Osteoblast (primary cell): ENCODE results near the gene CTNNBIP1. TPM values are rescaled to one million over a fixed set of nuclear protein-coding genes. Genes with fewer than 3 reads are reported as not detected.

Experiments used
- DNase-seq: peaks from one replicate; pipeline ENCODE4 v3.0.0; 2011; ENCODE audit warnings: low spot score, mixed read lengths; ENCODE audit not compliant: insufficient read length; ENCODE audit errors: missing footprints
- H2AFZ ChIP-seq: 2 replicates; pipeline ENCODE4 v1.6.0; 2011; ENCODE audit warnings: mild to moderate bottlenecking, low read length
- H3K27ac ChIP-seq: 2 replicates; pipeline ENCODE4 v1.5.1; 2011; ENCODE audit warnings: mild to moderate bottlenecking, low read depth, low read length, moderate library complexity
- H3K27me3 ChIP-seq: 2 replicates; pipeline ENCODE4 v1.6.0; 2012; ENCODE audit warnings: mild to moderate bottlenecking, control low read depth, inconsistent platforms, low read length, moderate library complexity; ENCODE audit not compliant: insufficient read depth
- H3K36me3 ChIP-seq: 2 replicates; pipeline ENCODE4 v1.5.1; 2011; ENCODE audit warnings: mild to moderate bottlenecking, low read length, control low read depth, moderate library complexity; ENCODE audit not compliant: insufficient read depth
- H3K4me1 ChIP-seq: 2 replicates; pipeline ENCODE4 v1.5.1; 2011; ENCODE audit warnings: mild to moderate bottlenecking, low read length, control low read depth, moderate library complexity; ENCODE audit not compliant: insufficient read depth
- H3K4me2 ChIP-seq: 2 replicates; pipeline ENCODE4 v1.6.0; 2011; ENCODE audit warnings: mild to moderate bottlenecking, low read length; ENCODE audit not compliant: insufficient read depth
- H3K4me3 ChIP-seq: fragments of 200-600 bp; sonication (generic); 3 replicates; pipeline ENCODE4 v1.5.1; 2012; ENCODE audit warnings: mild to moderate bottlenecking, low read length, inconsistent platforms; ENCODE audit not compliant: insufficient read depth
- H3K79me2 ChIP-seq: 2 replicates; pipeline ENCODE4 v1.6.0; 2012; ENCODE audit warnings: mild to moderate bottlenecking, low read length, control low read depth, inconsistent platforms; ENCODE audit not compliant: insufficient read depth
- H3K9me3 ChIP-seq: 2 replicates; pipeline ENCODE4 v1.5.1; 2011; ENCODE audit warnings: low read depth, low read length, control low read depth
- H4K20me1 ChIP-seq: 2 replicates; pipeline ENCODE4 v1.6.0; 2012; ENCODE audit warnings: mild to moderate bottlenecking, low read length, control low read depth; ENCODE audit not compliant: insufficient read depth
- CTCF ChIP-seq: IDR thresholded peaks from 2 replicates; pipeline ENCODE4 v1.5.1; 2011; ENCODE audit warnings: mild to moderate bottlenecking, low read depth, low read length, moderate library complexity; ENCODE audit errors: extremely low read depth
- total RNA-seq: library from RNA; depleted of rRNA; stranded (reverse); fragments of >200 nt; gene quantifications from 2 replicates; pipeline ENCODE4 v1.2.3, GENCODE V29; 2012

The CTNNBIP1 gene
- total RNA-seq, 1 donor = 18.5 TPM

GRCh38 chr1:9847269-9847668 lies 62.8 kb downstream of the CTNNBIP1 start:
- Histone ChIP-seq H3K27ac (no peak overlapping the region), H3K4me1 (peaks cover 5% of the 10 kb centered on the region), H3K27me3 (no peaks in the 10 kb centered on the region), H3K4me3 (no peak overlapping the region), H2AFZ (no peak overlapping the region), H4K20me1 (no peaks in the 10 kb centered on the region), H3K79me2 (no peaks in the 10 kb centered on the region), H3K4me2 (no peak overlapping the region), H3K36me3 (no peaks in the 10 kb centered on the region), H3K9me3 (no peaks in the 10 kb centered on the region)
- no peak for TF ChIP-seq CTCF
- DNase-seq = no peak

- Histone ChIP-seq H3K79me2 (no peaks in the 10 kb centered on the region), H3K27ac (no peak overlapping the region), H3K4me3 (no peak overlapping the region), H3K36me3 (no peaks in the 10 kb centered on the region), H3K27me3 (no peaks in the 10 kb centered on the region), H3K9me3 (no peaks in the 10 kb centered on the region), H3K4me2 (no peak overlapping the region), H2AFZ (no peak overlapping the region), H3K4me1 (peaks cover 5% of the 10 kb centered on the region), H4K20me1 (no peaks in the 10 kb centered on the region)
- TF ChIP-seq CTCF = no peak
- DNase-seq = peak; percentile 67
These were observed 63.4 kb downstream of the CTNNBIP1 start for GRCh38 chr1:9846611-9847171.

GRCh38 chr1:9845914-9846313 lies 64.2 kb downstream of the CTNNBIP1 start:
- peaks cover 5% of the 10 kb centered on the region for H3K4me1 ChIP-seq
- no peaks in the 10 kb centered on the region for H3K79me2 ChIP-seq
- H4K20me1 ChIP-seq = no peaks in the 10 kb centered on the region
- no peak for TF ChIP-seq CTCF
- H3K27ac ChIP-seq = no peak overlapping the region
- no peaks in the 10 kb centered on the region for H3K36me3 ChIP-seq
- H3K4me2 ChIP-seq = no peak overlapping the region
- no peak overlapping the region for H2AFZ ChIP-seq
- H3K27me3 ChIP-seq = no peaks in the 10 kb centered on the region
- peak; percentile 47 for DNase-seq
- H3K4me3 ChIP-seq = no peak overlapping the region
- H3K9me3 ChIP-seq = no peaks in the 10 kb centered on the region

GRCh38 chr1:9844756-9845155 lies 65.3 kb downstream of the CTNNBIP1 start:
- H3K4me1 ChIP-seq = peaks cover 5% of the 10 kb centered on the region
- H3K9me3 ChIP-seq = no peaks in the 10 kb centered on the region
- peak; percentile 65 for DNase-seq
- H2AFZ ChIP-seq = peak overlapping the region; percentile 10
- no peaks in the 10 kb centered on the region for H3K36me3 ChIP-seq
- no peak overlapping the region for H3K4me3 ChIP-seq
- no peaks in the 10 kb centered on the region for H3K27me3 ChIP-seq
- H3K27ac ChIP-seq = no peak overlapping the region
- no peaks in the 10 kb centered on the region for H4K20me1 ChIP-seq
- no peaks in the 10 kb centered on the region for H3K79me2 ChIP-seq
- no peak overlapping the region for H3K4me2 ChIP-seq
- no peak for TF ChIP-seq CTCF
